ENCODE measurements around the gene BANP. TPM values are rescaled to one million over a fixed set of nuclear protein-coding genes. Genes with fewer than 3 reads are reported as not detected.

Gene BANP
- total RNA-seq, 1 experiment from 2014 or later: 37.2 TPM

DNA sequence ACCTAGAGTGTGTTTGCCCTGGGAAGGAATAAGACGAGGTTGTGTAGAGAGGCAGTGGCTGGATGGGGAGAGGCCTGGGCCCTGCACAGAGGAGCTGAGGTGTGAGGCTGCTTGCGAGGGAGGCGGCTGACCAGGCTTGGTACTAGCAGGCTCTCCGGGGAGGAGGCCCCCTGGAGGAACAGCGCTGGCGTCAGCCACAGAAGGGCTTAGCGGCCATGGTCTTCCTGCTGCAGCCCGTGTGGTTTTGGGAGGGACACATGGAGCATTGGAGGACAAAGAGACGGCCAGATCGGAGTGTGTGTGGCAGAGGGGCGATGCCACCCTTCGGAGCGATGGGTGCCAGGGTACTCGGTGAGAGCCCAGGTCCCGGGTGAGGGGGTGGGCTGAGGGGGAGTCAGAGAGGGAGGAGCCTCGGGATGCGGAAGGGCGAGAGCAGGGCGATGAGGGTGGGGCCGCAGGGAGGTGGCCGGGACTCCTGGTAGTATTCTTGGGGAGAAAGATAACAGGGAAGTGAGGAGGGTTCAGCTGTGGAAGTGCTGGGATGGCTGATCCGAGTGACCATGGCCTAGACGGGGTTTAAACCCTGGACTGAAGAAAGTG lies 8.3 kb downstream of the BANP start:
- Histone ChIP-seq H4K20me1 (ENCODE audit: insufficient read depth) (no peaks in the 10 kb centered on the region), H3K79me2 (ENCODE audit: insufficient read depth, low read length) (peaks cover 94% of the 10 kb centered on the region), H3K4me3 (replicated peaks in 1 of 2; ENCODE audit: low read depth in 1 of 2, low read length in 2 of 2) (no peak overlapping the region), H2AFZ (ENCODE audit: low read depth, low read length, poor library complexity, severe bottlenecking) (no peak overlapping the region), H3K4me1 (ENCODE audit: control insufficient read depth in 1 of 2, insufficient read depth in 2 of 2, low read length in 2 of 2) (no peaks in the 10 kb centered on the region), H3K9me3 (ENCODE audit: control insufficient read depth in 1 of 2, insufficient read depth in 1 of 2, low read depth in 1 of 2, low read length in 2 of 2) (no peaks in the 10 kb centered on the region), H3K9me2 (ENCODE audit: insufficient read depth) (no peaks in the 10 kb centered on the region), H3K9ac (ENCODE audit: low read length) (no peak overlapping the region), H3K27me3 (ENCODE audit: insufficient read depth, low read length) (no peaks in the 10 kb centered on the region), H3K4me2 (ENCODE audit: low read length) (no peak overlapping the region), H3K36me3 (ENCODE audit: control insufficient read depth in 1 of 2, insufficient read depth in 2 of 2, low read length in 2 of 2) (peaks cover 0 to 11% of the 10 kb centered on the region in 2 experiments; a peak in 1 of 4 replicates), H3K27ac (ENCODE audit: low read depth, low read length) (no peak overlapping the region)
- RAD21 ChIA-PET (ENCODE audit: low non-redundant PET in 1 of 2, low total read pairs in 2 of 2, uncharacterized antibody in 2 of 2, unreplicated experiment in 2 of 2): no interaction called here
- CTCF ChIA-PET: no interaction called here
- ATAC-seq (no peak), DNase-seq (ENCODE audit: low read depth, low spot score) (no peak)
- BruUV-seq (replicated peaks): no TSS peak
- TF ChIP-seq ELF1 (IDR thresholded peaks at IDR 0.05; ENCODE audit: borderline replicate concordance, low read depth): no peak
- no peak for TF ChIP-seq TCF7L2 (IDR thresholded peaks at IDR 0.05; ENCODE audit: borderline replicate concordance, extremely low read depth, insufficient read depth, insufficient read length)
- intact Hi-C loops (cut with micrococcal nuclease): no loop called here
- POLR2A ChIA-PET: no interaction called here

- Histone ChIP-seq H3K27ac (ENCODE audit: low read depth, low read length) (no peak overlapping the region), H3K79me2 (ENCODE audit: insufficient read depth, low read length) (peaks cover 93% of the 10 kb centered on the region), H4K20me1 (ENCODE audit: insufficient read depth) (no peaks in the 10 kb centered on the region), H3K27me3 (ENCODE audit: insufficient read depth, low read length) (no peaks in the 10 kb centered on the region), H2AFZ (ENCODE audit: low read depth, low read length, poor library complexity, severe bottlenecking) (no peak overlapping the region), H3K4me3 (replicated peaks in 1 of 2; ENCODE audit: low read depth in 1 of 2, low read length in 2 of 2) (no peak overlapping the region), H3K9me3 (ENCODE audit: control insufficient read depth in 1 of 2, insufficient read depth in 1 of 2, low read depth in 1 of 2, low read length in 2 of 2) (no peaks in the 10 kb centered on the region), H3K36me3 (ENCODE audit: control insufficient read depth in 1 of 2, insufficient read depth in 2 of 2, low read length in 2 of 2) (peaks cover 0 to 3% of the 10 kb centered on the region in 2 experiments; a peak in 1 of 4 replicates), H3K9me2 (ENCODE audit: insufficient read depth) (no peaks in the 10 kb centered on the region), H3K4me2 (ENCODE audit: low read length) (no peak overlapping the region), H3K4me1 (ENCODE audit: control insufficient read depth in 1 of 2, insufficient read depth in 2 of 2, low read length in 2 of 2) (no peaks in the 10 kb centered on the region), H3K9ac (ENCODE audit: low read length) (no peak overlapping the region)
- no peak for ATAC-seq
- POLR2A ChIA-PET: no interaction called here
- BruUV-seq (replicated peaks): no TSS peak
- intact Hi-C loops (cut with micrococcal nuclease): no loop called here
- DNase-seq (ENCODE audit: low read depth, low spot score): no peak
- CTCF ChIA-PET: interaction anchor here (0.8 kb wide), 1 partner anchor 477 kb away, joined by 3 read pairs; no protein-coding TSS in a partner anchor
- TF ChIP-seq SP1 (IDR thresholded peaks at IDR 0.05; ENCODE audit: low read depth) (no peak), FOSL1 (IDR thresholded peaks at IDR 0.05; ENCODE audit: low read depth) (no peak), ZNF274 (IDR thresholded peaks at IDR 0.05; ENCODE audit: low read depth, low read length) (no peak), EZH2 (IDR thresholded peaks at IDR 0.05) (no peak), JUND (IDR thresholded peaks at IDR 0.05) (no peak), EZH2phosphoT487 (IDR thresholded peaks at IDR 0.05; ENCODE audit: borderline replicate concordance) (no peak), ELF1 (IDR thresholded peaks at IDR 0.05; ENCODE audit: borderline replicate concordance, low read depth) (no peak)
- RAD21 ChIA-PET (ENCODE audit: low non-redundant PET in 1 of 2, low total read pairs in 2 of 2, uncharacterized antibody in 2 of 2, unreplicated experiment in 2 of 2): no interaction called here
These were observed 9.1 kb downstream of the BANP start for GRCh38 chr16:87960296-87960695.

Data from HCT116 (cell line).